SK-N-SH treated with all-trans-retinoic acid at 6 μM for 48 hours (cell line): ENCODE measurements around the gene MAP7.
A peak's percentile ranks its signal among the peaks of the same experiment; 100 is the strongest.

Source experiments
- ATAC-seq: fragments of 200-7000 bp; cut with Tn5 transposase; 3 replicates; pipeline ENCODE4 v1.9.1; 2020; ENCODE audit warnings: mild to moderate bottlenecking, moderate library complexity
- ARNTL ChIP-seq: fragments of 450-650 bp; formaldehyde crosslinking; IDR thresholded peaks from 2 replicates; pipeline ENCODE4 v1.5.0; 2020; ENCODE audit warnings: low read depth, mild to moderate bottlenecking, moderate library complexity, borderline replicate concordance
- BACH2 ChIP-seq: fragments of 250-450 bp; sonication (Bioruptor Pico); IDR thresholded peaks from 2 replicates; pipeline ENCODE4 v1.9.0; 2021; ENCODE audit warnings: mild to moderate bottlenecking, borderline replicate concordance
- CSDC2 ChIP-seq: fragments of 250-450 bp; sonication (Bioruptor Pico); IDR thresholded peaks from 2 replicates; pipeline ENCODE4 v1.5.0; 2020; ENCODE audit warnings: mild to moderate bottlenecking, moderate library complexity
- ESRRG ChIP-seq: fragments of 250-450 bp; sonication (Bioruptor Pico); IDR thresholded peaks from 2 replicates; pipeline ENCODE4 v1.6.1; 2021; ENCODE audit warnings: mild to moderate bottlenecking
- GLIS3 ChIP-seq: fragments of 250-450 bp; sonication (Bioruptor Pico); IDR thresholded peaks from 2 replicates; pipeline ENCODE4 v1.5.0; 2020; ENCODE audit warnings: mild to moderate bottlenecking, moderate library complexity
- ISL1 ChIP-seq: fragments of 250-450 bp; sonication (Bioruptor Pico); IDR thresholded peaks from 2 replicates; pipeline ENCODE4 v2.1.2; 2022; ENCODE audit warnings: mild to moderate bottlenecking, moderate library complexity
- OSR1 ChIP-seq: fragments of 250-450 bp; sonication (Bioruptor Pico); IDR thresholded peaks from 2 replicates; pipeline ENCODE4 v1.8.0; 2022; ENCODE audit warnings: moderate library complexity, mild to moderate bottlenecking, inconsistent platforms
- PPARA ChIP-seq: fragments of 250-450 bp; sonication (Bioruptor Pico); IDR thresholded peaks from 2 replicates; pipeline ENCODE4 v1.5.0; 2020; ENCODE audit warnings: mild to moderate bottlenecking, borderline replicate concordance
- RARB ChIP-seq: fragments of 250-450 bp; sonication (Bioruptor Pico); IDR thresholded peaks from 2 replicates; pipeline ENCODE4 v1.8.0; 2021; ENCODE audit warnings: mild to moderate bottlenecking, moderate library complexity
- SNAI2 ChIP-seq: fragments of 250-450 bp; sonication (Bioruptor Pico); IDR thresholded peaks from 2 replicates; pipeline ENCODE4 v1.5.0; 2020; ENCODE audit warnings: mild to moderate bottlenecking, moderate library complexity
- TOX ChIP-seq: fragments of 250-450 bp; sonication (Bioruptor Pico); IDR thresholded peaks from 2 replicates; pipeline ENCODE4 v1.8.0; 2021; ENCODE audit warnings: mild to moderate bottlenecking, moderate library complexity, borderline replicate concordance
- ZC3H10 ChIP-seq: fragments of 250-450 bp; sonication (Bioruptor Pico); IDR thresholded peaks from 2 replicates; pipeline ENCODE4 v1.5.1; 2021; ENCODE audit warnings: mild to moderate bottlenecking, moderate library complexity
- ZFP3 ChIP-seq: fragments of 250-450 bp; sonication (Bioruptor Pico); IDR thresholded peaks from 2 replicates; pipeline ENCODE4 v1.5.0; 2020; ENCODE audit warnings: mild to moderate bottlenecking, moderate library complexity
- ZFP30 ChIP-seq: fragments of 450-650 bp; formaldehyde crosslinking; IDR thresholded peaks from 2 replicates; pipeline ENCODE4 v1.5.0; 2022; ENCODE audit warnings: mild to moderate bottlenecking, moderate library complexity
- ZNF565 ChIP-seq: fragments of 450-650 bp; formaldehyde crosslinking; conservative IDR thresholded peaks from 2 replicates; pipeline ENCODE4 v1.5.0; 2020; ENCODE audit warnings: low read depth, mild to moderate bottlenecking, moderate library complexity
- ZNF70 ChIP-seq: fragments of 450-650 bp; formaldehyde crosslinking; IDR thresholded peaks from 2 replicates; pipeline ENCODE4 v1.5.0; 2020; ENCODE audit warnings: mild to moderate bottlenecking, moderate library complexity
- ZNF8 ChIP-seq: fragments of 450-650 bp; formaldehyde crosslinking; IDR thresholded peaks from 2 replicates; pipeline ENCODE4 v1.5.0; 2020; ENCODE audit warnings: mild to moderate bottlenecking, moderate library complexity
- TF ChIP-seq, protein P1 (sequence below): fragments of 250-450 bp; sonication (Bioruptor Pico); IDR thresholded peaks from 2 replicates; pipeline ENCODE4 v1.8.0; 2020; ENCODE audit warnings: mild to moderate bottlenecking, moderate library complexity, borderline replicate concordance
- TF ChIP-seq, protein P2 (sequence below): fragments of 250-450 bp; sonication (Bioruptor Pico); IDR thresholded peaks from 2 replicates; pipeline ENCODE4 v1.5.0; 2020; ENCODE audit warnings: mild to moderate bottlenecking, moderate library complexity
- TF ChIP-seq, protein P3 (sequence below): fragments of 250-450 bp; sonication (Bioruptor Pico); IDR thresholded peaks from 2 replicates; pipeline ENCODE4 v1.5.1; 2020; ENCODE audit warnings: low read depth, mild to moderate bottlenecking, moderate library complexity
- TF ChIP-seq, protein P4 (sequence below): fragments of 250-450 bp; sonication (Bioruptor Pico); IDR thresholded peaks from 2 replicates; pipeline ENCODE4 v1.5.1; 2021; ENCODE audit warnings: mild to moderate bottlenecking, moderate library complexity
- TF ChIP-seq, protein P5 (sequence below): fragments of 250-450 bp; sonication (Bioruptor Pico); IDR thresholded peaks from 2 replicates; pipeline ENCODE4 v1.8.0; 2021; ENCODE audit warnings: low read depth, mild to moderate bottlenecking, moderate library complexity, borderline replicate concordance

MAP7 gene

DNA sequence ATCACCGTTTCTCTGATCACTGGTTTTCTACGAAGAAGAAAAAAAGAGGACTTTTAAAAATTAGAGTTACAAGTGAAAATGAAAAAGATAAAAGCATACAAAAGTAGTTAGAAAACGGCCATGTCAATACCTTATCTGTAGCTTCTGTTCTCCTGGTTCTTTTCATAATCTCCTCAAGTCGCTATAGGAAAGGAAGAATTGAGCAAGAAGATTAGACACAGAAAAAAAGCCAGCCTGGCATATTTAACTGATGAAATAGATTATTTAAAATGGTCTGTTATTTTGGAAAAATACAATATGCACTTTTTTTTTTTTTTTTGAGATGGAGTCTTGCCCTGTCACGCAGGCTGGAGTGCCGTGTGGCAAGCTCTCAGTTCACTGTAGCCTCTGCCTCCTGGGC lies 190.4 kb downstream of the MAP7 start:
- no peak for ATAC-seq
- TF ChIP-seq ARNTL (CRISPR knock-in tag) (no peak), GLIS3 (CRISPR knock-in tag) (no peak), ZNF70 (CRISPR knock-in tag) (no peak), OSR1 (CRISPR knock-in tag) (no peak), ZNF8 (CRISPR knock-in tag) (no peak), CSDC2 (CRISPR knock-in tag) (no peak), BACH2 (CRISPR knock-in tag) (no peak), PPARA (CRISPR knock-in tag) (no peak)

DNA sequence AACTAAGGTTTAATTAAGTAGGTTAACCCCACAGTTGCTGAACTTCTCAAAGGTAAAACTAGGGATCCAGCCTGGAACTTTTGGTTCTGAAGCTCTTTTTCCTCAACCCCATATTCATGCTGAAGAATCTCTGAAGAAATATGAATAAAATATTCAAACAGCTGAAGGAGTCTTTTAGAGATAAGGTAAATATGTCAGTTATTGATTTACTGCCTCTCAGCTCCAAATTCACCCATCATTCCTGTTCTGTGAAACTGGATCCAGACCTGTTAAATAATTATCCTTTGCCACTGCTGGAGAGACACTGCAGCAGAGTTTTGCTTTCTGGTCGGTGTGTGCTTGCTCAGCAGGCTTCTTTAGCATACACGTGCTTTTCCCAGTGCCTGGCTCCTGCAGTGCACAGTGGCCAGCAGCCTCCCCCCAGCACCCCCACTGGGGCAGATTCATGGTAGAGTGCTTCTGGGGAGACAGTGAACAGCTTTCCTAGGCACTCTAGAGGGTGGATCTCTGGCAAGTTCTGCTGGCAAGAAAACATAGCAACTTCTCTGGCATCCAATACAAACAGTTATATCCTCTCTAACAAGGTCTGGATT lies 198.6 kb downstream of the MAP7 start:
- TF ChIP-seq ZFP30 (CRISPR knock-in tag) (no peak), ZFP3 (CRISPR knock-in tag) (no peak), ZNF70 (CRISPR knock-in tag) (no peak), ZC3H10 (CRISPR knock-in tag) (no peak), ZNF565 (CRISPR knock-in tag) (no peak)
- TF ChIP-seq, protein P1, sequence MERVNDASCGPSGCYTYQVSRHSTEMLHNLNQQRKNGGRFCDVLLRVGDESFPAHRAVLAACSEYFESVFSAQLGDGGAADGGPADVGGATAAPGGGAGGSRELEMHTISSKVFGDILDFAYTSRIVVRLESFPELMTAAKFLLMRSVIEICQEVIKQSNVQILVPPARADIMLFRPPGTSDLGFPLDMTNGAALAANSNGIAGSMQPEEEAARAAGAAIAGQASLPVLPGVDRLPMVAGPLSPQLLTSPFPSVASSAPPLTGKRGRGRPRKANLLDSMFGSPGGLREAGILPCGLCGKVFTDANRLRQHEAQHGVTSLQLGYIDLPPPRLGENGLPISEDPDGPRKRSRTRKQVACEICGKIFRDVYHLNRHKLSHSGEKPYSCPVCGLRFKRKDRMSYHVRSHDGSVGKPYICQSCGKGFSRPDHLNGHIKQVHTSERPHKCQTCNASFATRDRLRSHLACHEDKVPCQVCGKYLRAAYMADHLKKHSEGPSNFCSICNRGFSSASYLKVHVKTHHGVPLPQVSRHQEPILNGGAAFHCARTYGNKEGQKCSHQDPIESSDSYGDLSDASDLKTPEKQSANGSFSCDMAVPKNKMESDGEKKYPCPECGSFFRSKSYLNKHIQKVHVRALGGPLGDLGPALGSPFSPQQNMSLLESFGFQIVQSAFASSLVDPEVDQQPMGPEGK (CRISPR knock-in tag): no peak
- TF ChIP-seq, protein P2, sequence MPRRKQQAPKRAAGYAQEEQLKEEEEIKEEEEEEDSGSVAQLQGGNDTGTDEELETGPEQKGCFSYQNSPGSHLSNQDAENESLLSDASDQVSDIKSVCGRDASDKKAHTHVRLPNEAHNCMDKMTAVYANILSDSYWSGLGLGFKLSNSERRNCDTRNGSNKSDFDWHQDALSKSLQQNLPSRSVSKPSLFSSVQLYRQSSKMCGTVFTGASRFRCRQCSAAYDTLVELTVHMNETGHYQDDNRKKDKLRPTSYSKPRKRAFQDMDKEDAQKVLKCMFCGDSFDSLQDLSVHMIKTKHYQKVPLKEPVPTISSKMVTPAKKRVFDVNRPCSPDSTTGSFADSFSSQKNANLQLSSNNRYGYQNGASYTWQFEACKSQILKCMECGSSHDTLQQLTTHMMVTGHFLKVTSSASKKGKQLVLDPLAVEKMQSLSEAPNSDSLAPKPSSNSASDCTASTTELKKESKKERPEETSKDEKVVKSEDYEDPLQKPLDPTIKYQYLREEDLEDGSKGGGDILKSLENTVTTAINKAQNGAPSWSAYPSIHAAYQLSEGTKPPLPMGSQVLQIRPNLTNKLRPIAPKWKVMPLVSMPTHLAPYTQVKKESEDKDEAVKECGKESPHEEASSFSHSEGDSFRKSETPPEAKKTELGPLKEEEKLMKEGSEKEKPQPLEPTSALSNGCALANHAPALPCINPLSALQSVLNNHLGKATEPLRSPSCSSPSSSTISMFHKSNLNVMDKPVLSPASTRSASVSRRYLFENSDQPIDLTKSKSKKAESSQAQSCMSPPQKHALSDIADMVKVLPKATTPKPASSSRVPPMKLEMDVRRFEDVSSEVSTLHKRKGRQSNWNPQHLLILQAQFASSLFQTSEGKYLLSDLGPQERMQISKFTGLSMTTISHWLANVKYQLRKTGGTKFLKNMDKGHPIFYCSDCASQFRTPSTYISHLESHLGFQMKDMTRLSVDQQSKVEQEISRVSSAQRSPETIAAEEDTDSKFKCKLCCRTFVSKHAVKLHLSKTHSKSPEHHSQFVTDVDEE: no peak
- TF ChIP-seq, all 23 proteins: peak for 0
- peak; percentile 69 for ATAC-seq

DNA sequence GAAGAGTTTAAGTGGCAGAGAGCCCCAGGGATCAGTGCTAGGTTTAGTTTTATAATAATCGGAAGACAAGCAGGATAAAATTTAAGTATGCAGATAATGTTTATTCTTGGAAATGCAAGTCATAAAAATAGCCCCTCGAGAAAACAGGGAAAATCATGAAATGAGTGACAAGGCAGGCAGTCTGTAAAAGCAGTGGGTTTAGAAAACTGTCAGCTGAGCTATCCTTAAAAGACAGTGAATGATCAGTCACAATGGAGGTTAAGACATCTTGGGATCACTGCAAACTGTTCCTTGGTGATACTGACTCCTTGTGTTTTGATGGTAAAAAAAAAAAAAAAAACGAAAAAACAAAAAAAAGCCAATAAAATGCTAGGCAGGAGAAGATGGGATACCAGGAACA lies 199.3 kb downstream of the MAP7 start:
- TF ChIP-seq SNAI2 (CRISPR knock-in tag) (no peak), ZNF70 (CRISPR knock-in tag) (no peak), TOX (CRISPR knock-in tag) (no peak), ISL1 (no peak), ZNF565 (CRISPR knock-in tag) (no peak), RARB (CRISPR knock-in tag) (no peak), ZNF8 (CRISPR knock-in tag) (no peak), BACH2 (CRISPR knock-in tag) (no peak), CSDC2 (CRISPR knock-in tag) (no peak), ZFP30 (CRISPR knock-in tag) (no peak), GLIS3 (CRISPR knock-in tag) (no peak), ESRRG (CRISPR knock-in tag) (no peak), PPARA (CRISPR knock-in tag) (no peak), ARNTL (CRISPR knock-in tag) (no peak), ZC3H10 (CRISPR knock-in tag) (no peak), OSR1 (CRISPR knock-in tag) (no peak)
- TF ChIP-seq, protein P3, sequence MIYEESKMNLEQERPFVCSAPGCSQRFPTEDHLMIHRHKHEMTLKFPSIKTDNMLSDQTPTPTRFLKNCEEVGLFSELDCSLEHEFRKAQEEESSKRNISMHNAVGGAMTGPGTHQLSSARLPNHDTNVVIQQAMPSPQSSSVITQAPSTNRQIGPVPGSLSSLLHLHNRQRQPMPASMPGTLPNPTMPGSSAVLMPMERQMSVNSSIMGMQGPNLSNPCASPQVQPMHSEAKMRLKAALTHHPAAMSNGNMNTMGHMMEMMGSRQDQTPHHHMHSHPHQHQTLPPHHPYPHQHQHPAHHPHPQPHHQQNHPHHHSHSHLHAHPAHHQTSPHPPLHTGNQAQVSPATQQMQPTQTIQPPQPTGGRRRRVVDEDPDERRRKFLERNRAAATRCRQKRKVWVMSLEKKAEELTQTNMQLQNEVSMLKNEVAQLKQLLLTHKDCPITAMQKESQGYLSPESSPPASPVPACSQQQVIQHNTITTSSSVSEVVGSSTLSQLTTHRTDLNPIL (CRISPR knock-in tag): no peak
- TF ChIP-seq, protein P4, sequence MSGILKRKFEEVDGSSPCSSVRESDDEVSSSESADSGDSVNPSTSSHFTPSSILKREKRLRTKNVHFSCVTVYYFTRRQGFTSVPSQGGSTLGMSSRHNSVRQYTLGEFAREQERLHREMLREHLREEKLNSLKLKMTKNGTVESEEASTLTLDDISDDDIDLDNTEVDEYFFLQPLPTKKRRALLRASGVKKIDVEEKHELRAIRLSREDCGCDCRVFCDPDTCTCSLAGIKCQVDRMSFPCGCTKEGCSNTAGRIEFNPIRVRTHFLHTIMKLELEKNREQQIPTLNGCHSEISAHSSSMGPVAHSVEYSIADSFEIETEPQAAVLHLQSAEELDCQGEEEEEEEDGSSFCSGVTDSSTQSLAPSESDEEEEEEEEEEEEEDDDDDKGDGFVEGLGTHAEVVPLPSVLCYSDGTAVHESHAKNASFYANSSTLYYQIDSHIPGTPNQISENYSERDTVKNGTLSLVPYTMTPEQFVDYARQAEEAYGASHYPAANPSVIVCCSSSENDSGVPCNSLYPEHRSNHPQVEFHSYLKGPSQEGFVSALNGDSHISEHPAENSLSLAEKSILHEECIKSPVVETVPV: no peak
- TF ChIP-seq, protein P5, sequence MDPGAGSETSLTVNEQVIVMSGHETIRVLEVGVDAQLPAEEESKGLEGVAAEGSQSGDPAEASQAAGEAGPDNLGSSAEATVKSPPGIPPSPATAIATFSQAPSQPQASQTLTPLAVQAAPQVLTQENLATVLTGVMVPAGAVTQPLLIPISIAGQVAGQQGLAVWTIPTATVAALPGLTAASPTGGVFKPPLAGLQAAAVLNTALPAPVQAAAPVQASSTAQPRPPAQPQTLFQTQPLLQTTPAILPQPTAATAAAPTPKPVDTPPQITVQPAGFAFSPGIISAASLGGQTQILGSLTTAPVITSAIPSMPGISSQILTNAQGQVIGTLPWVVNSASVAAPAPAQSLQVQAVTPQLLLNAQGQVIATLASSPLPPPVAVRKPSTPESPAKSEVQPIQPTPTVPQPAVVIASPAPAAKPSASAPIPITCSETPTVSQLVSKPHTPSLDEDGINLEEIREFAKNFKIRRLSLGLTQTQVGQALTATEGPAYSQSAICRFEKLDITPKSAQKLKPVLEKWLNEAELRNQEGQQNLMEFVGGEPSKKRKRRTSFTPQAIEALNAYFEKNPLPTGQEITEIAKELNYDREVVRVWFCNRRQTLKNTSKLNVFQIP (CRISPR knock-in tag): no peak
- TF ChIP-seq, protein P1 (CRISPR knock-in tag): no peak
- no peak; the same call in 2 of the 3 replicates for ATAC-seq
